Stimulated activated naive CD8-positive, alpha-beta T cell treated with anti-CD3 and anti-CD28 coated beads, Interleukin-15, Interleukin-2, amounts not matched to agents 100 U/mL and 50 U/mL, for 24 hours (primary cell): ENCODE measurements around the gene IQSEC2.

Experiments
- ATAC-seq: fragments of 150-1000 bp; cut with Tn5 transposase; one replicate; pipeline ENCODE4 v1.10.0; 2021
- DNase-seq: peaks from one replicate; pipeline ENCODE4 v3.0.0; 2021

IQSEC2 gene

DNA sequence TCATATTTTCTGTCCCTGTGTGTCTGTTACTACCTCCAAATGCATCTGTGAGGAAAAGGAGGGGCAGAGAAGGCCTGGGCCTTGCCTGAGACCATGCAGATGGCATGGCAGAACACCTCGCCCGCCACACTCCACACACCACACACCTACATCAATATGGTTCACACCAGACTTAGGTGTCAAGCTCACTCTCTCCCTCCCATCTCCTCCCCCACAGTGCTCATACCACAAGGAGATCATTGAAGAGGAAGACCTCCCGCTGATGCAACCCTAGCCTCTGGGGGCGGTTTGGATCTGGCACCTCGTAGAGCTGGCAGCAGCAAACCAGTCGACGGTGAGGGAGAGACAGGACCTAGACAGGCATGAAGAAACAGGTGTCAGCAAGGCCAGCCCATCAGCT lies 39.8 kb downstream of the IQSEC2 start:
- ATAC-seq: no peak
- no peak for DNase-seq

DNA sequence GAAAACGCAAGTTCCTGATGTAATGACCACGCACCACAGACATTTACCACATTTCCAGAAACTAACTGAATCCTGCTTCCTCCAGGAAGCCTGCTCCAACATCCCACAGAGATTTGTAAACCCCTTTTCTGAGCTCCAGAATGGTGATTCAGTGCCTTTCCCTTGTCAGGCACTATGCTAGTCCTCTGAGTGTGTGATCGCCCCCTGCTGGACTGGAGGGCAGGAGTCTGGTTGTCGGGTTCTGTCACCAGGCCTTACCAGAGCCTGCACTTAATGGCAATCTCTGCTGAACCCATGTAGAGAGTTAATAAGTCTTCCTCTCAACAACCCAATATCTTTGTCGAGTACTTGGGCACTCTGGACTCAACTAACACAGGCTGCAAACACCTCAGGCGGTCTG lies 41.9 kb downstream of the IQSEC2 start:
- ATAC-seq: peak; percentile 71
- peak; percentile 65 for DNase-seq

DNA sequence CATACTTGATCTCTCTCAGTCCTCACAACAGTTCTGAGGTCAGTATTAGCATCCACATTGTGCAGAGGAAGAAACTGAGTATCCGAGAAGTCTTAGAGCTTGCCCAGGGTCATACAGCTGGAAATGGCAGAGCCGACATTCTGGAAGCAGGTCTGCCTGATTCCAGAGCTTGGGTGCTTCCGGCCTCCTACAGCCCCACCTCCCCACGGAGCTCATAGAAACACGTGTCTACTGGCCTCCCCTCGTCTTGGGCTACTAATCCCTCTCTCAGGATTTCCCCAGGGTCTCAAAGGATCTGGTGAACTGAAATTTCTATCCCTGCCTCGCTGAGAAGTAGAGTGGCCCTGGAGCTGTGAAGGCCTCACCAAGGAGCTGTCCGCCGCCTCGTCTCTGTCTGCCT lies 44.3 kb downstream of the IQSEC2 start:
- no peak for DNase-seq
- no peak for ATAC-seq

DNA sequence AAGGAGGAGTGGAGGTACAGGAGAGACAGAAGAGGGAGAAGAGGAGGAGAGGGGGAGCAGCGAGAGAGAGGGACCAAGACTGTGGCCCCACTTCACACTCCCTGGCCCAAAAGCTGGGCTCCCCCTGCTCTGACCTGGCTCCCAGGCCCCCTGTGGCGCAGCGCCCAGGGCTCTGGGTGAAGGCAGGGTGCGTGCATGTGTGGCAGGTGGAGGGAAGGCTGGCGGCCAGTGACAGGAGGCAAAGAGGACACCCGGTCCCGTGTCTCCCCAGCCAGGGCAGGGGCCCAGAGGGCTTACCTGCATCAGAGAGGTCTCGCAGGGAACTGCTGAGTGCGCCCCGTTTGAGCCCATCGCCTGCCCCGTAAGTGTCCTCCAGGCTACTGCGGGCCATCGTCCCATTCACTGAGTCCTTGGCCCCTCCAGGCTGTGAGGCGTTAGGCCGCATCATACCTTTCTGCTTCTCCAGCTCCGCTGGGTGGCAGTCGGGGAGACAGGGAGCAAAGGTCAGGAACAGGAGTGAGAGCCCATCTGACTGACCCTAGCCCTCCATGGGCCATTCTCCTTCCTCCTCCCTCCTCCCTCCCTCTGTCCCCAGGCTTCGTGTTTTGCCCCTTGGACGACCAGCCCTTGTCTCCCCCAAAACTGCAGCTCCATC lies 45.2 kb downstream of the IQSEC2 start:
- no peak for ATAC-seq
- no peak for DNase-seq

DNA sequence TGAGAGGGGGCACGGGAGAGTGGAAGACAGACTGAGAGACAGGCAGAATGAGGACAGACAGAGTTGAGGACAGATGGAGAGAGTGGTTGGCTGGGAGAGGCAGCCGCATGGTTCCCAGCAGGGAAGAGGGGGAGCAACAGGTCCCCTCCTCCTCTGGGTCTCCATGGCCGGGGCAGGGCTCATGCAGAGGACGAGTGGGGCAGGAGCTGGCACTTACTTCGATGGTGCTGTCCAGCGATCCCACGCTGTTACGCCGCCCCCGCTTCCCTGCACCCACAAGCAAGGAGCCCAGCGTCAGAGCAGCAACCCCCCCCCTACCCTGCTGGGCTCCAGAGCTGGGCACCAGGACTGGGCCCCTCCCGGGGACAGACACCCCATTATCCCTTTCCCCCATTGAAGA lies 45.8 kb downstream of the IQSEC2 start:
- DNase-seq (no peak), ATAC-seq (no peak)

DNA sequence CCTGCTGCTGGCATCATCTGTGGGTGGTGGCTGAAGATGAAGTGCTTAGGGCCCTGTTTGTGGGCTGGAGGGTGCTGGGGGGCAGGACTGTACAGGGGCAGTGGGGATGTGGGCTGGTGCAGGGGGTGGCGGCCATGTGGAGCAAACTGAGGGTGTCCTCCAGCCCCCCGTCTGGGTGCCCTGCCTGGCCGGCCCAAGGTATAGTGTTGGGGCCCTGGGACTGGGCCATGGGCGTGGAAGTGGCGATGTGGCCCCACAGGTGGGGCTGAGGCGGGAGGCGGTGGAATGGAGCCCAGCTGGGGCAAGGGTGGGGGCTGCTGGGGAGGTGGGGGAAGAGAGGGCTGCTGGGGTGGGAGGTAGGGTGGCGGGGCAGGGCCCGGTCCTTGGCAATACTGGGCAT lies 46.9 kb downstream of the IQSEC2 start:
- ATAC-seq (no peak), DNase-seq (no peak)

DNA sequence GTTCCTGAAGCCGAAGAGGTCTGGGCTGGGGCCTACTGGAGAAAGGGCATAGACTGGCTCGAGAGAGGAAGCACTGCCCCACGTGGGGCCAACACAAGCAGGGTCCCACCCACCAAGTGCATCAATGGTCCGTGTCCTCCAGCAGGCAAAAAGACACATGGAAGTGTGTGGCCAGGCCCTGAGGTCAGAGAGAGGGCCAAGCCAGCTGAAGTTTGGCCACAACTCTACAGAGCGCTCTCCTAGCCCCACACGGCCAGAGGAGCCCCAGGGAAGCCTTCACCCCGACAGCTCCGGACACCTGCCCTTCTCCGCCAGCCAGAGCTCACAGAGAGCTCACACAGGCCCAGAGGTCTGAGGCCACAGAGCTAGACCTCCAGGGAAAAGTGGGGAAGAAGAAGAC lies 47.8 kb downstream of the IQSEC2 start:
- DNase-seq: no peak
- ATAC-seq: no peak

DNA sequence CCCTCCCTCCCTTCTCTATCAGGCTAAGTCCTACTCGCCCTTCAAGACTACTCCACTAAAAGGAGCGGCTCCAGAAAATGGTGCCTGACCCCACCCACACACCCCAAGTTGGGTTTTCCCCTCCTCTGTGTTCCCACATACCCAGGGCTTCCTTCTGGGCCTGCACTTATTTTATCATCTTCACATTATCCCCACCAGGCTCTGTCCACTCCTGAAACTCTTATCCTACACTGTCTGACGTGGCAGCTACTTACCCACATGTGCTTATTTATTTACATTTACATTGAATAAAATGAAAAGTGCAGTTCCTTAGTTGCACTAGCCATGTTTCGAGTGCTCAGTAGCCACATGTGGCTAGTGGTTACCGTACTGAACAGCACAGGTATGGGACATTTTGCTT lies 51.3 kb downstream of the IQSEC2 start:
- no peak for ATAC-seq
- DNase-seq: no peak

DNA sequence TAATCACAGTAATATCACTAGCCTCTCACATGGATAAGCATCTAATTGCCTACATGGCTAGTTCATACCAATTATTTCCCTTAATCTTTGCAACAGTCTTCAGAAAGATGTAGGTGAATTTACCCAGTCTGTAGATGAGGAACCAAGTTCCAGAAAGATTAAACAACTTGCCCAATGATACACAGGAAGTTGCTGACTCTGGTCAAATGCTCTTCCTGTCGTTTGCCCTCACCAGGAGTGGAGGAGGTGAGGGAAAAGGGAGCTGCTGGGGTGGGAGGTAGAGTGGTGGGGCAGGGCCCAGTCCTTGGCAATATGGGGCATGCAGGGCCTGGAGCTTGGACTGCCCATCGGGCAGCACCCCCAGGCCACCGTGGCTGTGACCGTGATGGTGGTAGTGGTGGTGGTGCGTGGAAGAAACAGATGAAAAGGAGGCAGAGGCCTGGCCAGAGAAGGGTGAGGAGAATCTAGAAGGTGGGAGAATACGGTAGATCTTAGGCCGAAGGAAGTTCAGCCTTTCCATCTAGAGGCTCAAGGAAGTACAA lies 54.1 kb downstream of the IQSEC2 start:
- DNase-seq: no peak

DNA sequence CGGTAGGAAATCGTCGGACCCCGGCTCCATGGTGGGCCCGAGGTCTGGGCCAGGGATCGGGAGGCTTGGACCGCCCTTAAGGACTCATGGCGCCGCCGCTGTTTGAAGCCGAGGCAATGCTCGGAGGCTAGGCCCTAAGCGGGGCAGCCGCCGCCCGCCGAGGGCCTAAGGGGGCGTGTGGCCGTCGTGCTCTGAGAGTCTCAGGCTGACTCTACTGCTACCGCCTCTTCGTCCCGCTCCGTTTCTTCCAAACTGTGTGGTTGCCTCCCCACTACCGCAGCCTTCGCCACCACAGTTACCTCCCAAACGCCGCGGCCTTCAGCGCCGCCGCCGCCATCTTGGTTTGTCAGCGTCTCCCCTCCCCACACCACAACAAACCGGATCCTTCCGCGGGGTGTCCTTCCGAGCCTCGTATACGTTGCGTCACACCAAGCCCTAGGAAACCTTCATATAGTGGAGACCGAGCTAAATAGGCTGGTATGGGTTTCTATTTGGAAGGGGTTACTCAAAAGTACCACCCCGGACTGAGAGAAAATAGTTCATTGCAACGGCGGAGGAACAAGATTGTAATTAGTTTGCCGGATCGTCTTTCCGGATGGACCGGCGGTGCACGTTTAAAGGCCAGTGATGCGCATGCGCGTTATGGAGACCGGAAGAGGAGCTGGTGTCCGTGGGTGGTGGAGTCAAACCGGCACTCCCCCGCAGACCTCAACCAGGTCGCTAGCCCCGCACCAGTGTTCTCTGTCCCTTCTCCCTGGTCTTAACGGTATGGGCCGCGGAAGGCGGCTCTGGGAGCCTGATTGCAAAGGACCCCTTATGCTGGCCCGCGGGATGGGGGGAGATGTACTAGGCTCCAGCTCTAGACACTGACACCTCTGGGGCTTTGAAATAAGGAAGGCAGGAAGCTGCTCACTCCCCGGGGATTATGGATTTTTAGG lies 56.3 kb downstream of the IQSEC2 start, which contains the start of gene KDM5C:
Gene KDM5C, minus strand, starts transcription at position 348 of the 938 bp plus-strand sequence. Its CDS starts 318 bp downstream, at position 30.
- DNase-seq (peak; percentile 83), ATAC-seq (peak; percentile 75)

More for the DNA sequence above, 54.1 kb downstream of the IQSEC2 start:
- no peak for ATAC-seq

DNA sequence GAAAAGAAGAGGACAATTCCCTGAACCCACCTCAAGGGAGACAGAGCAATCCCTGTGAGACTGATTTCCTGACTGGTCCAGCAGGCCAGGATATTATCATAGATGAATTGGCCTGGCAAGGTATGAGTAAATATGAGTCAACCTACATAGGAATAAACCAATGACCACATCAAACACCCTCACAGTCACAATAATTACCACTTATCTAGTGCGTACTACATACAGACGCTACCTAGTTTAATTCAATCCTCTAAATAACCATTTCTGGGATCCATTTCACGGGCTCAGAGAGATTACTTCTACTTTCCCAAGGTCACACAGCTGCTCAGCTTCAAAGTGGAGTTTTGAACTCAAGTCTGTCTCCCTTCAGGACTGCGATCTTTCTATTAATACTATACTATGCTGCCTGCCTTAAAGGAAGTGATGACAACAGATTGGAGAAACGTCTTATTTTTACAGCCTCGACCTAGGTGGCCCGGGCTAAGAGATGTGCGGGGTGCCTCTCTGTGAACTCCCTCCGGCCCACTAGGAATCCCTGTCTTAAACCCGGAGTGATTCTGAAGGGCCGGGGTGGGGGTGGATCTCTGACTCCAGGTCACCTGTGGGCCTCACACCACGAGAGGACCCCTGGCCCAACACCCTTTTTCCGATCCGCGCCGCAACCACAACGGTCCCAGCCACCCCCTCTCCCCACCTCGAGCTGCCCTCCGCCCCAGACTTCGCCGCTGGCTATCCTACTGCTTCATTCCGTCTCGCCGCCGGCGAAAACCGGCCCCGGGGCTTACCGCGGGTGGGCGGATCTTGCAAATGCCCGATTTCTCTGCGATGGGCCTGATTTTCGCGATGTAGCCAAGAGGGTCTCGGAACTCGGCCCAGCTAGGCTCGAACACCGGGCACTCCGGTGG lies 57.2 kb downstream of the IQSEC2 start:
- ATAC-seq (peak; percentile 59), DNase-seq (peak; percentile 6)

DNA sequence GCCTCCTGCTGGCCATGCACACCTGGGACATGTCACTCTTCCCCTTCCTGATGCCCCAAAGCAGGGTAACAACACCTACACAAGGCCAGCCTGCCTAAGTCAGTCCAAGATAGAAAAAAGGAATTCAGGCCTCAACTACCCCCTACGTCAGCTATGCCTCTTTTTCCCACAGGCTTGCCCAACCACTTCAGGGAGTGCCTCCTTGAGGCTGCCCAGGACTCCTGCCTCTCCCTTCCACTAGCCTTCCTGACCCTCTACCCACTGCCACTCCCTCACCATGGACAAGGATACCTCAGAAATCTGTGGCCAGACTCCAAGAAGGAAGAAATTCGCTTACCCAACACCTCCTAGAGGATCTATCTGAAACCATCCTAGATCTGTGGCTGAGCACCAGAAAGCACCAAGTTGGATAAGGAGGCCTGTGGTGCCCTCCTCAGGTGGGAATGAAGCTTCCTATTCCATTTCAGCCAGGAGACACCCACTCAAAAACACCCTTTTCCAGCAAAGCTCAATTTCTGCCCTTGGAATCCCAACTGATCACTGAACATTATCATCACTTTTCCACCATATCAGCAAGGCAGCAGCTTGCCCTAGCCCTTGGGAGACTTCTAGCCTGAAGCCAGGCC lies 58.2 kb downstream of the IQSEC2 start:
- DNase-seq: no peak

More for the DNA sequence above, 58.2 kb downstream of the IQSEC2 start:
- ATAC-seq: no peak
